T-helper 17 cell (primary cell): ENCODE results near the gene E2F2. TPM values are rescaled to one million over a fixed set of nuclear protein-coding genes. Genes with fewer than 3 reads are reported as not detected.

Source experiments
- total RNA-seq, 4 donors: library from RNA in 2 of 4; stranded (reverse) in 2 of 4; gene quantifications; one replicate each; pipeline ENCODE4 v1.2.3 and lab custom pipeline; 2022 to 2026

The E2F2 gene
- total RNA-seq, 2 donors from 2014 or later = 5.4 TPM

Other genes starting within 250 kb of the E2F2 start
- gene HNRNPR, start 186.9 kb downstream of the E2F2 start, total RNA-seq = 100 to 1,000 TPM; 104 to 119 TPM
- gene ZNF436, start 161.4 kb downstream of the E2F2 start, total RNA-seq = 1 to 10 TPM; 3.1 to 3.3 TPM
- gene TCEA3, start 106.5 kb downstream of the E2F2 start, total RNA-seq = 10 to 100 TPM; 12.3 to 13.5 TPM
- 1 to 10 TPM; 1.5 to 6.4 TPM for gene ASAP3, start 47.1 kb downstream of the E2F2 start, total RNA-seq
- 10 to 100 TPM in 1 of 2 donors, 1 to 10 TPM in 1; 8.6 to 10.7 TPM for gene ID3, start 28.3 kb upstream of the E2F2 start, total RNA-seq
- gene RPL11, start 160.6 kb upstream of the E2F2 start, total RNA-seq = 1,000 to 10,000 TPM; 1,753 to 1,861 TPM
- gene ELOA, start 212.2 kb upstream of the E2F2 start, total RNA-seq = 10 to 100 TPM; 34.7 to 39.7 TPM
- gene PITHD1, start 247.2 kb upstream of the E2F2 start, total RNA-seq = 10 to 100 TPM; 67.8 to 80.6 TPM